Stomach smooth muscle (tissue), 2 donors: ENCODE data around the gene ELMO1.
"Not testable (repeated sequence)": the region's sequence is repeated elsewhere in the genome, so short reads cannot be mapped to it uniquely, and the experiment has no call there.

Source experiments
- H3K27ac ChIP-seq: one replicate; pipeline ENCODE4 v1.7.0; 2013; ENCODE audit warnings: mild to moderate bottlenecking, low read length, inconsistent platforms
- H3K27me3 ChIP-seq, 2 donors: one replicate each; pipeline ENCODE4 v1.7.0; 2013; ENCODE audit warnings: low read length in 2 of 2; ENCODE audit not compliant: insufficient read depth in 2 of 2, control insufficient read depth in 1 of 2
- H3K36me3 ChIP-seq, 2 donors: one replicate each; pipeline ENCODE4 v1.7.0; 2013; ENCODE audit warnings: low read length in 2 of 2; ENCODE audit not compliant: control insufficient read depth in 2 of 2, insufficient read depth in 2 of 2
- H3K4me1 ChIP-seq: one replicate; pipeline ENCODE4 v1.7.0; 2013; ENCODE audit warnings: low read length; ENCODE audit not compliant: control insufficient read depth, insufficient read depth
- H3K4me3 ChIP-seq, 2 donors: one replicate each; pipeline ENCODE4 v1.7.0; 2013; ENCODE audit warnings: low read length in 2 of 2
- H3K9ac ChIP-seq, 2 donors: one replicate each; pipeline ENCODE4 v1.7.0; 2013; ENCODE audit warnings: low read length in 2 of 2, mild to moderate bottlenecking in 1 of 2
- H3K9me3 ChIP-seq, 2 donors: one replicate each; pipeline ENCODE4 v1.7.0; 2013; ENCODE audit warnings: low read length in 2 of 2; ENCODE audit not compliant: control insufficient read depth in 2 of 2
- donor health status: healthy.
- donor health status: Pancreatic carcinoma.

The ELMO1 gene

DNA sequence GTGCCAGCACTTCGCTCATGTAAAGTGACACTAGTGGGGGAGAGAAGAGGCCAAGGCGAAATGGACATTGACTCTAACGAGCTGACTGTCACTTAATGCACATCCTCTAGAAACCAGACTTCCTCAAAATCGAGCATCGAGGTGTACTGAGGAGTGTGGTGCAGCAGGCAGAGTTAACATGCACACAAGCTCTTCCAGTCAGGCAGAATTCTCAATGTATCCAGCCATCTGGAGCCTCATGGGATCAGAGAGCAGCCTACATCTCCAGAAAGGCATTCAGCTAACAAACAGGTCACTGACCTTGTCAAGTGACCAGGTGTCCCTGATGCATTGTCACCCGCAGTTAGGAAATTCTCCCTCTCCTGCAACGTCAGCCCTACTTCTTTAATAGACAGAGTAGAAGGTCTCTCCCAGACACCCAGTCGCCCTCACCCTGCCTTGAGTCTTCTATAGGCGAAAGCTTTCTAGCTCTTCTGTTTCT lies 464.6 kb downstream of the ELMO1 start:
- Histone ChIP-seq H3K27me3 (no peaks in the 10 kb centered on the region), H3K9ac (no peak overlapping the region), H3K27ac (no peak overlapping the region)

DNA sequence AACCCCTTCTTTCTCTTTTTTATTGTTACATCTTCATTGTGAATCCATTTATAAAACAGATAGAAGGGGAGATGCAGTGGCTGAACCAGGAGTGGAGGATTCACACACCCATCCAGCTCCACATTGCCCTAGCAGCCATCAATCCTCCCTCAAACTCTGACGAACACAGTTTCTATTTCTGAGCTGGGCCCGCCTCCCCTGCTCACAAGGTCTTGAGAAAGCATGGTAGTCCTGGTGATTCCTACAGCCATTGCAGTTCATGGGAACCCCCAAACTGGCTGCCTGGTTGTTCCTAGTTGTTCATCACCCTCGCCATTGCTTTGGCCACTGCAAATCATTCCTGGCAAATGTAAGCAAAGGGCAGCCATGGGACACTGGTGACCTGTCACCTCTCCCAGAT lies 465.9 kb downstream of the ELMO1 start:
- Histone ChIP-seq H3K36me3 (no peaks in the 10 kb centered on the region), H3K27ac (no peak overlapping the region), H3K4me3 (peak overlapping the region in 1 of 2 donors; percentile 40), H3K9me3 (no peaks in the 10 kb centered on the region), H3K27me3 (no peaks in the 10 kb centered on the region), H3K4me1 (peaks cover 38% of the 10 kb centered on the region), H3K9ac (no peak overlapping the region)

More for the DNA sequence above, 464.6 kb downstream of the ELMO1 start:
- Histone ChIP-seq H3K9me3 (no peaks in the 10 kb centered on the region), H3K4me3 (peak overlapping the region; percentile 12 to 70), H3K36me3 (no peaks in the 10 kb centered on the region), H3K4me1 (peaks cover 38% of the 10 kb centered on the region)

GRCh38 chr7:36979810-36980248 lies 468.8 kb downstream of the ELMO1 start:
- no peak overlapping the region for H3K9ac ChIP-seq
- peak overlapping the region; percentile 61 for H3K27ac ChIP-seq
- peaks cover 27% of the 10 kb centered on the region for H3K4me1 ChIP-seq
- no peak overlapping the region for H3K4me3 ChIP-seq
- H3K36me3 ChIP-seq: no peaks in the 10 kb centered on the region
- H3K27me3 ChIP-seq: no peaks in the 10 kb centered on the region
- H3K9me3 ChIP-seq: no peaks in the 10 kb centered on the region

DNA sequence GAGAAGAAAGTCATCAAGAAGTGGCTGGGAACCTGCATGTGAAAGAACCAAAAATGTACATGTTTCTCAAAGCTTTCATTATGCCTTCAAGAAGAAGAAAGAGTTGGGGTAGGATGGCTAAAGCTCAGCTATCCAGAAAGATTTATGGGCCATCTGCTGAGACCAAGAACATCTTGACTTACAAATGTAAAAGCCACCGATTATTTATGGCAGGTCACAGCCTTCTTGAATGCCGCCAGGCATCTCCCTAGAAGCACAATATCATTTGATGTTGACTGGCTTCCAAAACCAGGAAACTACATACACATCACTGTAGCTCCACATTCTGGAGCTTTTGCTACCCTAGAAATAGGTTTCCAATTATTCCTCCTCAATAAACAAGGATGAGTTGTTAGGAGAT lies 470.2 kb downstream of the ELMO1 start:
- peaks cover 15% of the 10 kb centered on the region for H3K4me1 ChIP-seq
- H3K9ac ChIP-seq: no peak overlapping the region
- peak overlapping the region; percentile 3 for H3K27ac ChIP-seq

GRCh38 chr7:36977878-36978277 lies 470.8 kb downstream of the ELMO1 start:
- no peaks in the 10 kb centered on the region for H3K36me3 ChIP-seq
- H3K4me3 ChIP-seq: no peak overlapping the region
- H3K27me3 ChIP-seq: no peaks in the 10 kb centered on the region
- no peak overlapping the region for H3K27ac ChIP-seq
- no peaks in the 10 kb centered on the region for H3K9me3 ChIP-seq
- no peak overlapping the region for H3K9ac ChIP-seq
- H3K4me1 ChIP-seq: peaks cover 12% of the 10 kb centered on the region

More for the DNA sequence above, 470.2 kb downstream of the ELMO1 start:
- no peaks in the 10 kb centered on the region for H3K36me3 ChIP-seq
- no peaks in the 10 kb centered on the region for H3K9me3 ChIP-seq
- H3K27me3 ChIP-seq: no peaks in the 10 kb centered on the region
- H3K4me3 ChIP-seq: no peak overlapping the region

DNA sequence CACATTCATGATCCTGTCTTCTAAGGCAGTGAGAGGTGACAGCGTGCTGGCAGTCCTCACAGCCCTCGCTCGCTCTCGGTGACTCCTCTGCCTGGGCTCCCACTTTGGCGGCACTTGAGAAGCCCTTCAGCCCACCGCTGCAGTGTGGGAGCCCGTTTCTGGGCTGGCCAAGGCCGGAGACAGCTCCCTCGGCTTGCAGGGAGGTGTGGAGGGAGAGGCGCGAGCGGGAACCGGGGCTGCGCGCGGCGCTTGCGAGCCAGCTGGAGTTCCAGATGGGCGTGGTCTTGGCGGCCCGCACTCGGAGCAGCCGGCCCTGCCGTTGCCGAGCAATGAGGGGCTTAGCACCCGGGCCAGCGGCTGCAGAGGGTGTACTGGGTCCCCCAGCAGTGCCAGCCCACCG lies 475.1 kb downstream of the ELMO1 start:
- not testable (repeated sequence) for H3K27me3 ChIP-seq, H3K4me1 ChIP-seq, H3K9ac ChIP-seq, H3K27ac ChIP-seq, H3K36me3 ChIP-seq, H3K9me3 ChIP-seq, H3K4me3 ChIP-seq

DNA sequence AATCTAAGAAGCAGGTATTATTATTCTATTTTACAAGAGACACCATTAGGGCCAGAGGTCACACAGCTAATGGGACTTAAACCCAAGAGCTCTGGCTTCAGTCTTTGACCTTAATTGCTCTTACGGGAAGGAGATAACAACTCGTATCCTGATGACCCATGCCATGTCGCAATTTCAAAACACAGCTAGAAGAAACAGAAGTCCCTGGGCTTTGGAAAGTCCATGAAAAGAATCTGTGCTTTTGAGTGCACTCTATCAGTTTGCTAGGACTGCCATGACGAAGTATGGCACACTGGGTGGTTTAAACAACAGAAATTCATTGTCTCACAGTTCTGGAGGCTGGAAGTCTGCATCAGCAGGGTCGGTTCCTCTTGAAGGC lies 476.5 kb downstream of the ELMO1 start:
- Histone ChIP-seq H3K4me3 (no peak overlapping the region), H3K27ac (no peak overlapping the region), H3K27me3 (no peaks in the 10 kb centered on the region), H3K36me3 (no peaks in the 10 kb centered on the region), H3K9ac (no peak overlapping the region), H3K9me3 (no peaks in the 10 kb centered on the region), H3K4me1 (no peaks in the 10 kb centered on the region)

DNA sequence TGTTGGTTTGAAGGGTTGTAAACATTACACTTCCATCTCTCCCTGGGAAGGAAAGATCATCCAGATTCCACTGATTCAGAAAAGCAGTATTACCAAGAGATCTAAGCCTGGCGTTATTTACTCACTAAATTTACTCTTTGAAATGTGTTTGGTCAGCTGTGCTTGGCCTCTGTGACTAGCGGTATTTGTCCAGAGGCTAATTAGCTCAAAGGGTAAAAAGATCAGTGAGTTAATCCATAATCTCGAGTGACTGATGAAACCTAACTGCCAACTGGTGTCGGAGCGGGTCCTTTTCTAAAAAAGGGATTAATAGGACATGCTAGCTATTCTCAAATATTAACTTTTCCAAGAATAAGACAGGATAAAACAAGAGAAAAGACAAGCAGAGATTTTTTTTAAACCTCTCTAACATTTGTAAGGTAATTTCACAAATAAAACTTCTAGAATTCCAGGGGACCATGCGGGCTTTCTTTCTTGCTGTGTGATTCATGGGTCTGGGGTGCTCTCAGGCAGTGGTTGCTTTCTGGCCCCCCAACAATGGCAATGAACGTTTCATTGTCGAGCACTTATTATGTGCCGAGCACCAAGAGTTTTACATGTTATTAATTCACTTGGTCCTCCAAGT lies 477.0 kb downstream of the ELMO1 start:
- Histone ChIP-seq H3K27ac (no peak overlapping the region), H3K9ac (no peak overlapping the region), H3K36me3 (no peaks in the 10 kb centered on the region)

GRCh38 chr7:36970551-36971514 lies 477.8 kb downstream of the ELMO1 start:
- H3K9me3 ChIP-seq: no peaks in the 10 kb centered on the region
- peaks cover 3% of the 10 kb centered on the region for H3K4me1 ChIP-seq
- no peak overlapping the region for H3K27ac ChIP-seq
- no peak overlapping the region for H3K4me3 ChIP-seq
- H3K36me3 ChIP-seq: no peaks in the 10 kb centered on the region
- no peak overlapping the region for H3K9ac ChIP-seq
- no peaks in the 10 kb centered on the region for H3K27me3 ChIP-seq

More for the DNA sequence above, 477.0 kb downstream of the ELMO1 start:
- H3K4me3 ChIP-seq: no peak overlapping the region
- no peaks in the 10 kb centered on the region for H3K27me3 ChIP-seq
- no peaks in the 10 kb centered on the region for H3K9me3 ChIP-seq
- peaks cover 3% of the 10 kb centered on the region for H3K4me1 ChIP-seq

DNA sequence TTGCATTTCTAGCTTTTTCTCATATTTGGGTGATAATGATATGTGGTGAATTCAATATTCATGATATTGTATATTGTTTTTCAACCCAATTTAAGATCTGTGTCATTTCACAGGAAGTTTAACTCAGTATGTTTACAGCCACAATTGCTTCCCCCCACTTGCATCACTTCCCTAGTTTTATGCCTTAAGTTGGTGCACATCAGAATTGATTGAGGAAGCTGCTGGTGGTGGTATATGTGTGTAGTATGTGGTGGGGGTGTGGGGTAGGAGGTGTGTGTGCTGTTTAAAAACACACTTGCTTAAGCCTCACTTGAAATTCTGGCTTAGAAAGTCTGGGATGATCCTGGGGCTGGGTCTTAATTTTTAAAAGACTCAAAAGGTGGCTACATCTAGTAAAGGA lies 479.3 kb downstream of the ELMO1 start:
- Histone ChIP-seq H3K27ac (no peak overlapping the region), H3K9ac (no peak overlapping the region), H3K36me3 (no peaks in the 10 kb centered on the region), H3K27me3 (no peaks in the 10 kb centered on the region), H3K4me1 (peaks cover 3% of the 10 kb centered on the region), H3K9me3 (no peaks in the 10 kb centered on the region), H3K4me3 (no peak overlapping the region)
